ENCODE data around the gene EPN3.

The EPN3 gene

DNA sequence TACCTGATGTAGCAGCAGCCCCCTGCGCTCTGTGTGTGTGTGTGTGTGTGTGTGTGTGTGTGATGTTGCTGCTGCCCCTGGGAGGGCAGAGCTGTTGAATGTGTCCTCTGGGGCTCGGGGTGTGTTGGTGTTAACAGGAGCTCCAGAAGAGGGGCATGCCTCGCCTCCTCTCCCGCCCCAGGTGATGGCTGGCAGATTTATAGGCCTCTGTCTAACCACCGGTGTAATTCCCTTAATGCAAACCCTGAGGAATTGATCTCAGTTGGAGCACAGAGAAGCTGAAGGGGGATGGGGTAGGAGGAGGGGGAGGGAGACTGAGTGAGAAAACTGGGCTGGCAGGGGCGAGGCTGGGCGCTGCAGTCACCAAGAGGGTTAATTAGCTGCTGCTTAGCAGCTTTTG lies 38.0 kb downstream of the EPN3 start:
- peak in 1 of 2 experiments; percentile 25 for DNase-seq

DNA sequence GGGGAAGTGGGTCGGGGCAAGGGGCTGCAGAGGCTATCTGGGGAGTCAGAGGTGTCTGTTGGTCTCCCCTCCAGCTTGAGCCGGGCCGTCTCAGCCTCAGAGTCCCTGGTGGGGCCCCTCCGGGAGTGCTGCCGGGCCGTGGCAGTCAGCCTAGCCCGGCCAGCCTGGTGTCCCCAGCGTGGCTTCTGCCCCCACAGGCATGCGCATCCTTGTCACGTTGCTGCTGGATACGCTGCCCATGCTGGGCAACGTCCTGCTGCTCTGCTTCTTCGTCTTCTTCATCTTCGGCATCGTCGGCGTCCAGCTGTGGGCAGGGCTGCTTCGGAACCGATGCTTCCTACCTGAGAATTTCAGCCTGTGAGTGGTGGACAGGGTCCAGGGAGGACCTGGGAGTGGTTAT lies 39.1 kb downstream of the EPN3 start:
- DNase-seq, result no peak

DNA sequence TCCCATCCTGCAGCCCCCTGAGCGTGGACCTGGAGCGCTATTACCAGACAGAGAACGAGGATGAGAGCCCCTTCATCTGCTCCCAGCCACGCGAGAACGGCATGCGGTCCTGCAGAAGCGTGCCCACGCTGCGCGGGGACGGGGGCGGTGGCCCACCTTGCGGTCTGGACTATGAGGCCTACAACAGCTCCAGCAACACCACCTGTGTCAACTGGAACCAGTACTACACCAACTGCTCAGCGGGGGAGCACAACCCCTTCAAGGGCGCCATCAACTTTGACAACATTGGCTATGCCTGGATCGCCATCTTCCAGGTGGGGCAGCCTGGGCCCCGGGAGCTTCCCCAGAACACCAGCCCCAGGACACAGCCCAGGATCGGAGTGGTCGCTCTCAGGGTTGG lies 40.0 kb downstream of the EPN3 start:
- no peak for DNase-seq

DNA sequence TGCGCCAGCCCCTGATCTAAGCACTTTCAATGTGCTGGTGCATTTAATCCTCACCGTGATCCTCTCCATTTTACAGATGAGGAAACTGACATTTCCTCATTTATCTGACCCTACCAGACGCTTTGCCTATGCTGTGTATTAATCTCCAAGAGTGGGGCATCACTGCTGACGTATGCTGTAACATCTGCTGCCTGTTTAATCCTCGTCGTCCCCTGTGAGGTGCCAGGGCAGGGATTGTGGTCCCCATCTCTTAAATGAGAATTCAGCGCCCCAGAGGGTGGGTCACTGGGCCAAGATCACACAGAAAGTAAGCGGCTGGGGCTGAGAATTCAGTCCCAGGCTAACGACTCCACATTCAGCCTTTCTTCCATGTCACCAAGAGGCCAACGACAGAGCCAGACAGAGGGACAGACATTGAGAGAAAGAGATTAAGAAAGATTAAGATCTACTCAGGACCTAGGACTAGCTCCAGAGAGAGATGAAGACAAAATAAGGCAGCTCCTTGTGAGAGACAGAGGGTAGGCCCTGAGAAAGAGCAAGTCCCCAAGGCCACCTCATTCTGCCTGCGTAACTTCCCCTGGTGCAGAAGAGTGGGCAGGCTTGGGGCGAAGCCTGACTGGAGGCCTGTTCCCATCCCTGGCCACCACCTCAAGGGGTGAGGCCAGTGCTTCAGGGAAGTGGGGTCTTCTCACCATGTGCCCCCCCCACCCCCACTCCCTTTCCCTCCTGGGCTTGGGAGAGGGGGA lies 41.5 kb downstream of the EPN3 start:
- no peak for DNase-seq

DNA sequence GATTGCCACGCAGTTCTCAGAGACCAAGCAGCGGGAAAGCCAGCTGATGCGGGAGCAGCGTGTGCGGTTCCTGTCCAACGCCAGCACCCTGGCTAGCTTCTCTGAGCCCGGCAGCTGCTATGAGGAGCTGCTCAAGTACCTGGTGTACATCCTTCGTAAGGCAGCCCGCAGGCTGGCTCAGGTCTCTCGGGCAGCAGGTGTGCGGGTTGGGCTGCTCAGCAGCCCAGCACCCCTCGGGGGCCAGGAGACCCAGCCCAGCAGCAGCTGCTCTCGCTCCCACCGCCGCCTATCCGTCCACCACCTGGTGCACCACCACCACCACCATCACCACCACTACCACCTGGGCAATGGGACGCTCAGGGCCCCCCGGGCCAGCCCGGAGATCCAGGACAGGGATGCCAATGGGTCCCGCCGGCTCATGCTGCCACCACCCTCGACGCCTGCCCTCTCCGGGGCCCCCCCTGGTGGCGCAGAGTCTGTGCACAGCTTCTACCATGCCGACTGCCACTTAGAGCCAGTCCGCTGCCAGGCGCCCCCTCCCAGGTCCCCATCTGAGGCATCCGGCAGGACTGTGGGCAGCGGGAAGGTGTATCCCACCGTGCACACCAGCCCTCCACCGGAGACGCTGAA lies 43.2 kb downstream of the EPN3 start:
- DNase-seq, result peak in 1 of 2 experiments; percentile 27

DNA sequence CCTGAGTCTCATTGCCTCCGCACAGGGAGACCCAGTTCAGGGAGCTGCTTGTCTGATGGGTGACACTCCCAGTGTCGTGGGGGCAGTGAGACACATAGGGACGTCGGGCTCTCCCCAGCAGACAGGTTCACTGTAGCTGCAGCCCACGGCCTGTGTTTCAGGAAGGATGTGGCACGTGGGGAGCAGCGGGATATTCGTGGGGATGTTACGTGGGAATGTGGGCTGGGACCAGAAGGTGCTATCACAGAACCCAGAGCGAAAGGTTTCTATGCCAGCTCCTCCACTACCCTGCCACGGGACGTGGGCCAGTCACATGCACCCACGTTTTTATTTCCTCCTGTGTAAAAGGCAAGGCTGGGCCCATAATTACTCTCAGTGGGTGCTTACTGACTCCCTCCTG lies 44.3 kb downstream of the EPN3 start:
- DNase-seq, result no peak

DNA sequence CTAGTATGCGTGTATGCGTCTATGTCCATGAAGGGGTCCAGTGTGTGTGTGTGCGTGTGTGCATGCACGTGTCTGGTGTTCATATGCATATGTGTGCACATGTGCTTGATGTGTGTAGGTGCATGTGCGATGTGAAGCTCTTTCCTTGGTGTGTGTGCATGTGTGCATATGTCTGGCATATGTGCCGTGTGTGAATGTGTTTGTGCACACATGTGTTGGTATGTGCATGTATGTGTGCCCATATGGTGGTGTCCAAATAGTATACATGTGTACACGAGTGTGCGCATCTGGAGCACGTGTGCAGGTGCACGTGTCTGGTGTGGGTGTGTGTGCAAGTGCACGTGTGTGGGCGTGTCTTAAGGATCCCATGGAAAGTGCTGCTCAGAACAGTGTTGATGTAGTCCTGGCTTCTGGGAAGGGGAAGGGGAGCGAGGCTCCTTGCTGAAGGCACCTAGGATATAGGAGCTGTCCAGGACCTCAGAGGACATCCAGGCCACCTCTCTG lies 45.0 kb downstream of the EPN3 start:
- DNase-seq, result no peak

DNA sequence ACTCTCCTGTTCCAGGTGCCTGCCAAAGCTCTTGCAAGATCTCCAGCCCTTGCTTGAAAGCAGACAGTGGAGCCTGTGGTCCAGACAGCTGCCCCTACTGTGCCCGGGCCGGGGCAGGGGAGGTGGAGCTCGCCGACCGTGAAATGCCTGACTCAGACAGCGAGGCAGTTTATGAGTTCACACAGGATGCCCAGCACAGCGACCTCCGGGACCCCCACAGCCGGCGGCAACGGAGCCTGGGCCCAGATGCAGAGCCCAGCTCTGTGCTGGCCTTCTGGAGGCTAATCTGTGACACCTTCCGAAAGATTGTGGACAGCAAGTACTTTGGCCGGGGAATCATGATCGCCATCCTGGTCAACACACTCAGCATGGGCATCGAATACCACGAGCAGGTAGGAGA lies 45.6 kb downstream of the EPN3 start:
- DNase-seq, result no peak

DNA sequence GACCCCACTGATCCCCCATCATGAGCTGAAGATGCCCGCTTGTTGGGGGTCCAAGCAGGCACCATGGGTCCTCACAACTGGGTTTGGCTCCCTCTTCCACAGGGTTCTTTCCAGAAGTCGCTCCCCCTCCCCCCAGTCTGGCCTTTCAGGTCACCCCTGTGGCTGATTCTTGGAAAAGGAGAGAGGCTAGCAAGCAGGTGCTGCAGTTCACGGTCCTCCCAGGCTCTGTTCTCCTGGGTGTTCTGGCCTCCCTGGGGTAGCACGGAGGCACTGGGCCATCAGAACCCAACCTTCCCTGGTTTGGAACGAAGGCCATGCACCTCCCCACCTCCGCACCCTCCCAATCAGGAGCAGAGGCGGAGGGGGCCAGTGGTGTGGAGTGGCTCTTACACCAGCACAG lies 46.9 kb downstream of the EPN3 start:
- no peak for DNase-seq

DNA sequence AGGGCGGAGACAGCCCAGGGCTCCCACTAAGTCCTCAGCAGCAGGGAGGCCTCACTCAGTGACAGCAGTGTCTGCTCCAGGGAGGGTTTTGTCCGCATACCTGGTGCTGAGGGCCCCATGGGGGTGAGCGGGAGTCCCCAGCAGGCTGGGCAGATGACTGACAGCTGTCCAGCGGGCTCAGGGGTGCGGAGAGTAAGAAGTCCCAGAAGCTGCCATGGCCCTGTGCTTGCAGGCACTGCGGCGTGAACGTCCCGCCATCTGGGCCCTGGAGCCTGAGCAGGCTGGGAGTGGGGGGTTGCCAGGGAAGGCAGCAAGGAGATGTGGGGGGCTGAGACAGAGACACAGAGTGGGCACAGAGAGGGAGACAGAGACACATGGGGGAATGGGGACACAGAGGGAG lies 48.1 kb downstream of the EPN3 start:
- no peak for DNase-seq

DNA sequence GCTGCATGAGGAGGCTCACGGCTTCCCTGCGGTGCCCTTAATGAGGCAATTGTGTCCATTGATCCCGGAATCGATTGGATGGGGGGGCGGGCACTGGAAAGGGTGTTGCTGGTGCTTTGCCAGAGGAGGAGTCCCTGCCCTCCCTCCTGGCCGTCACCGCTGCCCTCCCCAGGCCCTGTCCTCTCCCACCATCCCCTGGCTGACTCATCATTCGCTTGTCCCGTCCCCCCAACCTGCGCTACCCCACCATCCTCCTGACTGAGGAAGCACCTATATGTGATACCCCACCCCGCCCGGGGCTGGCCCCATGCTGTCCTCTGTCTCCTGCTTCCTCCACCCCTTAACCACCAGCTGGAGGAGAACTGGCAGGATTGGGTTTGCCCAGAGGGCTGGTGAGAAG lies 48.8 kb downstream of the EPN3 start:
- DNase-seq, result no peak

DNA sequence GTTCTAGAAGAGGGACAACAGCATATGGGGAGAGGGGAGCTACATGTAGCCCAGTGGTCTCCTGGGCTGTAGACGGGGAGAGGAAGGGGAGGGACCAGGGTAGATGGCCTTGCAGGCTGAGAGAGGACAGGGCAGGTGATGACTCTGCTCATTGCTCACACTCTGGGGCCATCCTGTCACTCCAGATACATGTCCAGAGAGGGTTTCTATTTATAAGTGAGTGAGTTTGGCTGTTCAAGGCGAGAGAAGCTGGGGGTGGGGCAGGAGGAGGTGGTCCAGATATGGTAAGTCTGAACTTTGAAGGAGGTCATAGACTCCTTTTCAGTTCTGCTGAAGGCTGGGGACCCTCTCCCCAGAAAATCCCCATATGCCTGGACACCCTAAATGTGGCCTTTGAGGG lies 50.2 kb downstream of the EPN3 start:
- no peak for DNase-seq

DNA sequence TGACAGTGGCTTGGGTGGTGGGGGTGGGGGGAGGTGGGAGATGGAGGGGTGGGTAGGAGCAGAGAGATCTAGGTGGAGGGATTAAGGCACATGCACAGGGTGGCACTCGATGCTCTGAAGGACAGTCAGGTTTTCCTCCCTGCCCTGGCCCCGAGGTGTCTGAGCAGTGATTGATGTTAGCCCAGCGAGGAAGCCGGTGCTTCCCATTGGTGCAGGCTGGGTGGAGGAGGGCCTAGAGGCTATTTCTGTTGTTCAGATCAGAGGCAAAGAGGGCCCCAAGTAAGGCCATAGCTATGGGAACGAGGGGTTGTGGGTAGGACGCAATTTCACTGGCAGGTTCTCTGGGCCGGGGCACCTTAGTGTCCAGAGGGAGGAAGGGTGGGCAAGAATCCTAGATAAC lies 51.1 kb downstream of the EPN3 start:
- DNase-seq, result no peak

DNA sequence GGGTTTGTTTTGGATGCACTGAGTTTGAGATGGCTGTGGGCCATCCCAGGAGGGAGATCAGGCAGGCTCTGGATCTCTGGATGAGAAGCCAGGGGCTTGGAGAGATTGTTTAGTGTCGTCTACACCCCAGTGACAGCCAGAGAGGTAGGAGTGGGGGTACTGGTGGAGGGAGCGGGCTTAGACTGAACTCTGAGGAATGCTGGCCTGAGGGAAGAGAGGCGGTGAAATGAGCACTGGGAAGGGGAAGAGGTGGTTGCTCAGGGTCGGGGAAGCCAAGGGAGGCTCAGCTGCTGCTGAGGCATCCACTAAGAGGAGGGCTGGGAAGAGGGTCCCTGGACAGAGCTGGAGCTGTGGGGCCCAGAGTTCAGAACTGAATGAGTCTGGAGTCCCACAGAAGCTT lies 51.6 kb downstream of the EPN3 start:
- no peak for DNase-seq

DNA sequence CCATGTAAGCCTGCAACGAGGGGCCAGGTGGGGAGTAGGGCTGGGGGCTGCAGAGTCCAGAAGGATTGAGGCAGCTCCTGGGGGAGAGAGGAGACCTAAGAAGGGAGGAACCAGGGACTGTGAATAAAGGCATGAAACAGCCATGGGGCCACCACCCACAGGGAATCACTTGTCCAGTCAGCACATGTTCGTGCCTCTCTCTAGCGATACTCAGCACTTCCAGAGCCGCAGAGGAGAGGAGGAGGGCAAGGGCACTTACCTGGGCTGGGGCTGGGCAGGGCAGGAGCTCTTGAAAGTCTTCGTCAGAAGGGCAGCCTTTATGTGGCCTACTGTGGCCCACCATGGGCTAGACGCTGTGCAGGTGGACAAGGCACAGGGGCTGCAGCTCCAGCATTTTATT lies 52.2 kb downstream of the EPN3 start:
- no peak for DNase-seq

DNA sequence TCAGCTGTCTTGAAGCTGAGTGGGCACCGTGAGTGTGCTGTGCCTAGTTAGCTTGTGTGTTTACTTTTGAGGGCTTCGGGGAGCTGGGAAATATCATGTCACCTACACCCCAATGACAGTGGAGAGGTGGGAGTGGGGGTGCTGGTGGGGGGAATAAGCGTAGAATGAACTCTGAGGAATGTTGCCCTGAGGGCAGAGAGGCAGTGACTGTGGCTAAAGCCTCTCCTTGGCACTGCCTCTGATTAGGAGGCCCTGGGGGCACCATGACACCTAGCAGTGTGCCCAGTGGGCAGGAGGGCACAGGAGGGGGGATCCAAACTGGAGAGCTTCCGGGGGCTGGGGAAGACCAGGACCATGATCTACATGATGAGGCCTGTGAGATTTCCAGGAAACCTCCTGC lies 52.8 kb downstream of the EPN3 start:
- no peak for DNase-seq

DNA sequence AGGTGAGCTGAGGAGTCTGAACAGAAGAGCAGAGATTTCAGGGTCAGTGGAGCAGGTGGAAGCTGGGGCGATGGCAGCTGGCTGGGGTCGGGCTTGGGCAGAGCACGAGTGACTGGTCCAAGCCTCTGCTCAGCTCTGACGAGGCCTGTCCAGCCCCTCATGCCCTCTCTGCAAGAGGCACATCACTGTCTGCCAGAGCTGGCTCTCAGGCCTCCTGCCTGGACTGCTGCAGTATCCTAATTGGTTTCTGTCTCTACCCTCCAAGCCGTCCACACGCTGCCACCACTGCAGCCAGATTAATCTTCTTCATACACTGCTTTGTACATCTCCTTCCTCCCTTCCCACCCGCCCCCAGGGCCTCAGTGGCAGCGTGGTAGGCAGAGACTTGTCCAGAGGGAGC lies 53.4 kb downstream of the EPN3 start:
- no peak for DNase-seq

DNA sequence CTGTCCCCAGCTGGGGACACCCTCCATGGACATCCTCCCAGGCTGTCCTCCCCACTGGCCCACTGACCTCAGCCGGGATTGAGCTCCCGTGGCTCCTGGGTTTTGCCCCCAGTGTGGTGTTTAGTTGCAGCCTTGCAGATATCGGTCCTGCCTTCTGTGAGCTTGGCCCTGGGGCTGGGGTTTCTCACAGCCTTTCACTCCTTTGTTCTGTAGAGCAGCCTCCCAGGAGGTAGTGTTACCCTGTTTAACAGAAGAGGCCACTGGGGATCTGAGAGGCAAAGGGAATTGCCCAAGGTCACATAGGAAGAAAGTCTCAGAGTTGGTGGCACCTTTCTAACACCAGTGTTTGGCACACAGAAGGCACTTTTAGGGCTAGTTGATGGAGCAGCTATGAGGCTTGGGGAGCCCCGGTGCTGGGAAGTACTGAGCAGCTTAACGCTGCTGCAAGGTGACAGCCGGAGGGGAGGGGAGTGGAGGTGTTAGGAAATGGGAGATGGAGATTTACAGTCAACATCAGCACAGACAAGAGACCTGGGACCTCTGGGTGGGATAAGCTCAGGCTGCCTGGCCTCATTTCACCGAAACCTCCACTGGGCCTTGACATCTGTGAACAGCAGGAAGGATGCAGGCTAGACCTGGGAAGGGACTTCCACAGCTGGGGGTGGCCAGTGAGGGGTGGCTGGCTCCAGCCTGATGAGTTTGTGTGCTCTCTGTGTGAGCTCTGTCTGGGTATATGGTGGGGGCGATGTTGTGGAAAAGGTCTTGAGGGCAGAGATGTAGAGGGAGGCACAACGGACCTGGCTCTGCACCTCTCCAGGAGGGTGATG lies 54.1 kb downstream of the EPN3 start:
- DNase-seq, result no peak

DNA sequence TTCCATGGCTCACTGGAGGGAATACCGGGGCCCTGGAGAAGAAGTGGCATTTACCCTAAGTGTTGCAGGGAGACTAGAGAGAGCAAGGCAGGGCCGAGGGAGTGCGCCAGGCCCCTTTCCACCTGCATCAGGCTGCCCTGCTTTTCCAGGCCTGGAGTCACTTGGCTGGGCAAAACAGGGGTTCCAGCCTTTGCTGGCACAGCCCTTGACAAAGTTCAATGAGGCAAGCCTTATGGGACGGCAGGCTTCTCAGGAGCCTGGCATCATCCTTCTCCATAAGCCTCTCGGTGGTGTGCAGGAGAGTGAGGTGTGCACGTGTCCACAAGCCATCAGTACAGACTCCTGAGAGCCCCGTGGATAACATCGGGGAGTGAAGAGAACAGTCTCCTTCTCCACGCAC lies 55.0 kb downstream of the EPN3 start:
- DNase-seq, result no peak

DNA sequence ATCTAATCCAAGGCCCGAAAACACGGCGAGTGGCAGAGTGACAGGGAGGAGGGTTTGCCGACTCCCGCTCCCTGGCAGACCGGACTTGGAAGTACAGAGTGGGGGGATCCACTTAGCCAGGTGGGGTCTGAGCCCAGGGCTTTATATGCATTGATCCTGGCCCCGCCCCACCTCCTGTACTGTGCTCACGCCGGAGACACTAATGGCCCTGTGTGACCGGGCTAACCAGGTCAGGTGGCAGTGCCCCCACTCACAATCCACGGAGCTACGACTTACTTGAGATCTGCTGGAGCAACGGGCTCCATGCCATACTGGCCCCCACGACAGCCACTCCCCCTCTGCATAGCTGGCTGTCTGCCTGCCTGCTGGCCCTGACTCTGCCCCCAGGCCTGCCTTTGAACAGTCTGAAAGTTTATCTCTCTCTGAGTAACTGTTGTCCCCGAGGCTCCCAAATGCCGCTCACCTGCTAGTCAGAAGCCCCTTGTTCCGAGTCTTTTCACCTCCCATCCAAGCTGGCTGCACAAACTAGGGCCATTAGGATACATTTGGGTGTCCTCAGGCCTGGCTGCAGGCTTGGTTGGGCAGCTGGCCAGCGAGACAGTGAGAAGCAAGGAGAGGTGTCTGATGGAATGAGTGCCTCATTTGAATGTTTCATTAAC lies 56.0 kb downstream of the EPN3 start:
- no peak for DNase-seq

DNA sequence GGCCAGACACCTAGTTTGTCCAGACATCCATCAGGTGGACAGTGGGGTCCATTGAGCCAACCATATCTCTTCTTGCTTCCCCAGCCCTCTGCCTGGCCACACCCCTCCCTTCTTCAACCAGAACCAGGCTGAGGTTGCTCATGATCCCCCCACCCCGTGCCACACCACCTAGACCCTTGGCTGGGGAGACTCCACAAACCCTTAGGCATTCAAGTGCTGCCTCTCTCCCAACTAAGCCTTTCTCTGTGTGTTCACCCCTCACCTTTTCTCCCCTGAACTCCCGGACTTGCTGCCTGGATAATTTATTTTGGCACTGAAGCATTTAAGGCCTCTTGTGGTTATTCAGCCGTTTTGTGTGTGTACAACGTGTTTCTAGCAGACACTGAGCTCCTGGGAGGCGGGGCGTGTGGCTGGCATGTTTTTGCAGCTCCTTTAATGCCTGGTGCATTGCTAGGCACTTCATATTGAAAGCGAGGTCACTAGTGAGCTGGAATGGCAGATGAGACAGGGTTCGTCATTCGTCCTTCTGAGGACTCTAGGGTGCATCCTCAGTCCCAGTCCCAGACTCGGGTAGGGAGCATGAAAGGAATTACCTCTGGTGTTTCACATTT lies 56.7 kb downstream of the EPN3 start:
- peak; percentile 28 to 75 for DNase-seq

DNA sequence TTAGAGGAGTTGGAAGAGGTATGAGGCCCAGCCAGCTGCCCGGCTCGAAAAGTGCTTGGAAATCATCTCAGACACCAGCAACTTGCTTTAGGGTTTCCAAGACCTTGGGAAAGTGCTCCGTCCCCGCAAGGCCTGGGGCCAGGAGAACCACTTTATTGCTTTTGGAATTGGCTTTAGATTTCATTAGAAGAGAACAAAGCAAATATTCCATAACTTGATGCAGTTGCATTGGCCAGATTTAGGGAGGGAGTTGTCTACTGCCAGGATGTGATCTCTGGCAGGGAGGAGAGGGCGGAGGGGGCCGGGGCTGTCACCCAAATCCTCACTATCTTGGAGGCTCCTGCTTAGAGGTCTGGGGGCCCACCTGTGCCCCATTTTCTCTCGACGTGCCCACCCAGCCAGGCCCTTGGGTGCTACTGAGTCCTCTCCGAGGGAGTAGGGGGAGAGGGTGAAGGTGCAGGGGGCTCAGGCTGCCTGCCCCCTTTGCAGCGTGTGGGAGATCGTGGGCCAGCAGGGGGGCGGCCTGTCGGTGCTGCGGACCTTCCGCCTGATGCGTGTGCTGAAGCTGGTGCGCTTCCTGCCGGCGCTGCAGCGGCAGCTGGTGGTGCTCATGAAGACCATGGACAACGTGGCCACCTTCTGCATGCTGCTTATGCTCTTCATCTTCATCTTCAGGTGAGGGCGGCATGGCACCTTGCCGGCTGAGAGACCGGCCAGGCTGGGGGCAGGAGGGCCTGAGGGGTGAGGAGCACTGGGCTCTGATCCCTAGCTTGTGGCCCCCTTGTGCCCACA lies 58.6 kb downstream of the EPN3 start:
- no peak for DNase-seq

Measured in NCI-H187 (cell line).